Brain microvascular endothelial cell (primary cell): ENCODE data around the gene ATP5F1D.

Source experiments
- DNase-seq: peaks from one replicate; pipeline ENCODE4 v3.0.0-alpha.2; 2020
- H3K27ac ChIP-seq: fragments of 250-450 bp; sonication (Bioruptor Pico); 2 replicates; pipeline ENCODE4 v1.5.1; 2020; ENCODE audit warnings: mild to moderate bottlenecking, moderate library complexity
- H3K27me3 ChIP-seq: fragments of 250-450 bp; sonication (Bioruptor Pico); replicated peaks from 2 replicates; pipeline ENCODE4 v1.5.1; 2020; ENCODE audit warnings: mild to moderate bottlenecking
- H3K36me3 ChIP-seq: fragments of 250-450 bp; sonication (Bioruptor Pico); replicated peaks from 2 replicates; pipeline ENCODE4 v1.5.1; 2020; ENCODE audit warnings: mild to moderate bottlenecking
- H3K4me3 ChIP-seq: 2 replicates; pipeline ENCODE4 v1.5.1; 2011; ENCODE audit warnings: low read depth, mild to moderate bottlenecking, control low read depth, low read length, moderate library complexity
- in situ Hi-C: cut with HindIII; loops from 2 replicates; pipeline ENCODE4 v1.10.0; 2017; ENCODE audit warnings: low sequenced_read_pairs, low pct_ligation_motif_present
- TF ChIP-seq, protein P1 (sequence below): IDR thresholded peaks from 2 replicates; pipeline ENCODE4 v1.5.1; 2011; ENCODE audit warnings: low read depth, mild to moderate bottlenecking, moderate library complexity, low read length, control low read depth, inconsistent platforms; ENCODE audit errors: missing control alignments

ATP5F1D gene

DNA sequence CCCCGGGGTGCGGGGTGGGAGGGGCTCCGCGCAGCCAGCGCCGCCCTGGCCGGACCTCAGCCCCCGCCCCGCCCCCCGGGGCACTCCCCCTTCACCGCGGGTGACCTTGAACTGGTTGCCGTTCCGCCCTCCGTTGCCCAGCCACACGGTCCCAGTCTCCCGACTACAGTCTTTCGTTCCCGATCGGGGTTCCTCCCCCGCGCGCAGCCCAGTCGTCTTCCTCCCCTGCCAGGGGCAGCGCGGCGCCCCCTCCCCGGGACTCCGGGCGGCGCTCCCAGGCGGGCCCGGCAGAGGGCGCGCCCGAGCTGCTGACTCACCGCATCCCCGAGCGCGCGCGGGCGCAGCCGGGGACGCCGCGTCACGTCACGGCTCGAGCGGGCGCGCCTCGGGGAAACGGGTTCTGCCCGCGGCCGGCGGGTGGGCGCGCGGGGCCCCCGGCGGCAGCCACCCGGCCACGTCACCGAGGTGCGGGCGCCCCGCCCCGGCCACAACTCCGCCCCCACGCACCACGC lies 7.3 kb downstream of the ATP5F1D start:
- in situ Hi-C loops: loop anchor here (25.0 kb wide), 1 partner anchor 137 kb away; the partner anchor contains the start of gene GPX4
- Histone ChIP-seq H3K36me3 (peaks cover 33% of the 10 kb centered on the region), H3K4me3 (peak overlapping the region; percentile 75), H3K27me3 (no peaks in the 10 kb centered on the region), H3K27ac (peak overlapping the region; percentile 94)
- TF ChIP-seq, protein P1, sequence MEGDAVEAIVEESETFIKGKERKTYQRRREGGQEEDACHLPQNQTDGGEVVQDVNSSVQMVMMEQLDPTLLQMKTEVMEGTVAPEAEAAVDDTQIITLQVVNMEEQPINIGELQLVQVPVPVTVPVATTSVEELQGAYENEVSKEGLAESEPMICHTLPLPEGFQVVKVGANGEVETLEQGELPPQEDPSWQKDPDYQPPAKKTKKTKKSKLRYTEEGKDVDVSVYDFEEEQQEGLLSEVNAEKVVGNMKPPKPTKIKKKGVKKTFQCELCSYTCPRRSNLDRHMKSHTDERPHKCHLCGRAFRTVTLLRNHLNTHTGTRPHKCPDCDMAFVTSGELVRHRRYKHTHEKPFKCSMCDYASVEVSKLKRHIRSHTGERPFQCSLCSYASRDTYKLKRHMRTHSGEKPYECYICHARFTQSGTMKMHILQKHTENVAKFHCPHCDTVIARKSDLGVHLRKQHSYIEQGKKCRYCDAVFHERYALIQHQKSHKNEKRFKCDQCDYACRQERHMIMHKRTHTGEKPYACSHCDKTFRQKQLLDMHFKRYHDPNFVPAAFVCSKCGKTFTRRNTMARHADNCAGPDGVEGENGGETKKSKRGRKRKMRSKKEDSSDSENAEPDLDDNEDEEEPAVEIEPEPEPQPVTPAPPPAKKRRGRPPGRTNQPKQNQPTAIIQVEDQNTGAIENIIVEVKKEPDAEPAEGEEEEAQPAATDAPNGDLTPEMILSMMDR: peak; percentile 55
- no peak for DNase-seq

DNA sequence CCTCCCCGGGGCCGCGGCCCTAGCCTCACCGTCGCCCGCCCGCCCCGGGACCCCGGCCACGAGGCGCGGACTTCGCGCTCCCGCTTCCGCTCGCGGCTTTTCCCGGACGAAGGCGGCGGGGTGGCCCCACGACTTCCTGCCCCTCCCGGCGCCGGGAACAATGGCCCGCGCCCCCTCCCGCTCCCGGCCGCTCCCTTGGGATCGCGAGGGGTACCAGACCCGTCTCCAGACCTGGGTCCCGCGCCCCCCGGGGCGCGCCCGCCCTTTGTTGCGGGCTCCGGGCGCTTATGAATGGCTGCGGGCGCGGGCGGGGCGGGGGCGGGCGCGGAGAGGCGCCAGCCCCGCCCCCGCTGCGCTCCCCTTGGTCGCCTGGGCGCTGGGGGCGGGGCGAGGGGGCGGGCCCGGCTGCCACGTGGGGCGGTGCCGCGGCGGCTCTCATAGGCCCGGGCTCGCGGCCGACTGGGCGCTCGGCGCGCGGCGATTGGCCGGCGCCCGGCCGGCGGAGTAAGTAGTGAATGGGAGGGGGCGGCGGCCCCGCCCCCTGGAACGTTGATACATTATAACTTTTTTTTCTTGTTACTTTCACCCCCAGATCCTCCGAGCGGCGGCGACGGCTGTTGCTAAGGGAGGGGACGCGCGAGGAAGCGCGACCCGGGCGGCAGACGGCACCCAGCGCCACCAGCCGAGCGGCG lies 7.9 kb downstream of the ATP5F1D start:
- in situ Hi-C loops: loop anchor here (25.0 kb wide), 1 partner anchor 137 kb away; the partner anchor contains the start of gene GPX4
- Histone ChIP-seq H3K36me3 (peaks cover 39% of the 10 kb centered on the region), H3K27me3 (no peaks in the 10 kb centered on the region), H3K4me3 (peak overlapping the region; percentile 79), H3K27ac (peak overlapping the region; percentile 94)
- peak; percentile 92 for DNase-seq
- TF ChIP-seq, protein P1: no peak

DNA sequence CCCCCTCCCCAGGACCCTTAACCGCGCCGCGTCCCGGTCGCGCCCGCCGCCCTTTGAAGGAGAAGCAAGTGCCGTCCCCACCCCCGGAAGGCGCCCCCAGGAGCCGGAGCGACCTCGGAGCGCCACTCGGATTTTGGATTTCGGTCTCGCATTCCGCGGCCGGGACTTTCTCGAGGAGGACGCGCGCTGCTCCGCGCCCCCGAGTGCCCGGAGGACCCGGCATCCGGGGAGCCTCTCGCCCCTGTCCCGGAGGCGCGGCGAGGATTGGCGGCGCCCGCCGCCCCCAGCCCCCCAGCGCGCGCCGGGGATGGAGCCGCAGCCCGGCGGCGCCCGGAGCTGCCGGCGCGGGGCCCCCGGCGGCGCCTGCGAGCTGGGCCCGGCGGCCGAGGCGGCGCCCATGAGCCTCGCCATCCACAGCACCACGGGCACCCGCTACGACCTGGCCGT lies 8.5 kb downstream of the ATP5F1D start:
- H3K27me3 ChIP-seq: no peaks in the 10 kb centered on the region
- in situ Hi-C loops: loop anchor here (25.0 kb wide), 1 partner anchor 138 kb away; the partner anchor contains the start of gene GPX4
- peak overlapping the region; percentile 87 for H3K27ac ChIP-seq
- DNase-seq: no peak
- peak overlapping the region; percentile 79 for H3K4me3 ChIP-seq
- TF ChIP-seq, protein P1: no peak
- peaks cover 44% of the 10 kb centered on the region for H3K36me3 ChIP-seq

DNA sequence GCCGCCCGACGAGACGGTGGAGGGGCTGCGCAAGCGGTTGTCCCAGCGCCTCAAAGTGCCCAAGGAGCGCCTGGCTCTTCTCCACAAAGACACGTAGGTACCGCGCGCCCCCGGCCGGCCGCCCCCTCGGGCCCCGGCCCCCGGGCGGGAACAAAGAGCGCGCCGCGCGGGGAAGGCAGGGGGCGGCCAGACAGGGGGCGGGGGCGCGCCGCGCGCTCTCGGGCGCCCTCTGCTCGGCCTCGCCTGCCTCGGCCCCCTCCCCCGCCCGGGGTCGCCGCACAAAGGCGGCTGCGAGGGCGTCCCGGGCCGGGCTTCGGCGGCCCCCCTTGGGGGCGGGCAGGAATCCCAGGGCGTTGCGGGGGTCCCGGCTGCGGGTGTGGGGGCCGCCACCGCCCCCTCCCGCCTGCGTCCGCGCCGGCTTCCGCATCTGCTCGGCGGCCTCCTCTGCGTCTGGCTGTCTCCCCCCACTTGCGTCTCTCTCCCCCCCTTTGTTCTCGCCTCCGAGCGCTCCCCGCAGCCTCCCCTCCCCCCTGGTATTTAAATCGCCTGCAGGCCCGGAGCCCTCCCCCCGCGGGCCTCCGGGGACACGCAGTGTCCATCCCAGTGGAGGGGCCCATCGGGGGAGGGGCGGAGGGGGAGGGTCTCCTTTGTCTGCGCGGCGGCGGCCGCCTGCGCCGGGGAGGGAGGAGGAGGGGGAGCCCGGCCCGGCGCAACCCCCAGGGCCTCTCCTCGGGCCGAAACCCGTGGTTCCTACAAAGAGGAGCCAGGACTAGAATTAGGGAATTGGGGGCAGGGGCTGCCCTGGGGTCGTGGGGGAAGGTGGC lies 9.1 kb downstream of the ATP5F1D start:
- in situ Hi-C loops: no loop called here
- DNase-seq: peak; percentile 40
- Histone ChIP-seq H3K4me3 (peak overlapping the region; percentile 79), H3K27me3 (no peaks in the 10 kb centered on the region), H3K36me3 (peaks cover 51% of the 10 kb centered on the region), H3K27ac (peak overlapping the region; percentile 87)
- TF ChIP-seq, protein P1: no peak

DNA sequence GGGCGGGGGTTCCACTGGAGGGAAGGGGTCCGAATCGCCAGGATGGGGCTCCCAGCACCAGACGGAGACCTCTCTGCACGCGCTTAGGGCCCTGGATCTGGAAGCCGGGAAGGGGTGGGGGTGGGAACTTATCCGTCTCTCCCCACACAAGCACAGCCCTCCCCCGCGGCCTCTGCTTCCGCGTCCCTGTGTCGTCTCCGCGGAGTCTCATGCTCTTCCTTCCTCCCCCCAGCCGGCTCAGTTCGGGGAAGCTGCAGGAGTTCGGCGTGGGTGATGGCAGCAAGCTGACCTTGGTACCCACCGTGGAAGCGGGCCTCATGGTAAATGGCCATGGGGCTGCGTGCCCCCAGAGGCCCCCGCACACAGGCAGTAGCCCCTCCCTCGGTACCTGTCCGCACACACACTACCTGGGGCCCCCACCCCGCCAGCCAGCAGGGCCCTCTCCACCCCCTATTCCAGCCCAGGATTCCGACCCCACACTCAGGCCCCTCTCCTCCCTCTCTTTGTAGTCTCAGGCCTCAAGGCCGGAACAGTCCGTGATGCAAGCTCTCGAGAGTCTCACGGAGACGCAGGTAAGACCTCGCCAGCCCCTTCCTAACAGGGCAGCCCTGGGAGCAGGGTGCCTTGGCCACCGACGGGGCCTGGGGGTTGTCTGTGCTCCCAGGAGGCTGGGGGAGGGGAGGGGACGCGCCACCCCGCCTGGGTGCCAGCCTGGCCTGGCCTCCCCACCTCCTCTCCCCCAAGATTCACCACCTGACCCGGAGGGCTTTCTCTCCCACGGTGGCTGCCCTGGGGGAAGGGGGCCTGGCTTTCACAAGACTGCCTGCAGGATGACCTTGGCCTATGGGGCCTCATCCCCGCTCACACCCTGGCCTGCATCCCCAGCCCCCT lies 10.0 kb downstream of the ATP5F1D start:
- TF ChIP-seq, protein P1: no peak
- no peaks in the 10 kb centered on the region for H3K27me3 ChIP-seq
- H3K4me3 ChIP-seq: peak overlapping the region; percentile 79
- DNase-seq: peak; percentile 49
- H3K36me3 ChIP-seq: peaks cover 58% of the 10 kb centered on the region
- in situ Hi-C loops: no loop called here
- H3K27ac ChIP-seq: peak overlapping the region; percentile 87
